GM13976 (cell line): ENCODE data around the gene RBM41.

Experiments
- DNase-seq: peaks from one replicate; pipeline ENCODE4 v3.0.0; 2012; ENCODE audit warnings: low spot score
- CTCF ChIP-seq: IDR thresholded peaks from 2 replicates; pipeline ENCODE4 v1.5.1; 2012; ENCODE audit warnings: borderline replicate concordance, mild to moderate bottlenecking; ENCODE audit not compliant: insufficient read depth; ENCODE audit errors: extremely low read depth, missing control alignments, control extremely low read depth
- in situ Hi-C: fragments of 300-500 bp; cut with MboI; formaldehyde crosslinking; loops from one replicate; pipeline ENCODE4 v1.12.0; 2022; ENCODE audit warnings: low sequenced_read_pairs, mixed read lengths, inconsistent platforms; ENCODE audit not compliant: unreplicated experiment

Gene RBM41

GRCh38 chrX:107047622-107048021 is 71.0 kb downstream of the RBM41 start:
- TF ChIP-seq CTCF: no peak
- in situ Hi-C loops: no loop called here
- DNase-seq: no peak

GRCh38 chrX:107029752-107030151 is 88.9 kb downstream of the RBM41 start:
- DNase-seq: no peak

GRCh38 chrX:107025545-107025944 is 93.1 kb downstream of the RBM41 start:
- in situ Hi-C loops: no loop called here
- TF ChIP-seq CTCF: peak; percentile 37
- peak; percentile 9 for DNase-seq

More at GRCh38 chrX:107029752-107030151, 88.9 kb downstream of the RBM41 start:
- in situ Hi-C loops: no loop called here
- TF ChIP-seq CTCF: no peak

GRCh38 chrX:107014936-107015335 is 103.7 kb downstream of the RBM41 start:
- in situ Hi-C loops: no loop called here
- DNase-seq: no peak
- no peak for TF ChIP-seq CTCF
